ENCODE data around the gene RPS6KA2. TPM values are rescaled to one million over a fixed set of nuclear protein-coding genes. Genes with fewer than 3 reads are reported as not detected.

RPS6KA2 gene
- total and polyA plus RNA-seq, 4 donors: 23.8 to 34.6 (median 31.6) TPM

GRCh38 chr6:166504100-166504499, 123.0 kb downstream of the RPS6KA2 start:
- DNase-seq (ENCODE audit: low read depth in 4 of 6, low spot score in 6 of 6): no peak
- Histone ChIP-seq H3K27me3 (ENCODE audit: control insufficient read depth, insufficient read depth, low read length) (no peaks in the 10 kb centered on the region), H3K4me1 (ENCODE audit: control insufficient read depth, insufficient read depth, low read length) (peaks cover 4% of the 10 kb centered on the region), H3K27ac (ENCODE audit: low read depth, low read length) (no peak overlapping the region), H3K4me3 (ENCODE audit: low read depth, low read length) (no peak overlapping the region), H3K36me3 (ENCODE audit: control insufficient read depth, insufficient read depth, low read length) (peaks cover 67% of the 10 kb centered on the region), H3K9me3 (ENCODE audit: control insufficient read depth, insufficient read depth, low read length) (no peaks in the 10 kb centered on the region)
- 92% methylated on average over 7 of the region's 9 CpGs for WGBS (ENCODE audit: insufficient coverage)

GRCh38 chr6:166503167-166503744, 123.8 kb downstream of the RPS6KA2 start:
- Histone ChIP-seq H3K27me3 (ENCODE audit: control insufficient read depth, insufficient read depth, low read length) (no peaks in the 10 kb centered on the region), H3K4me3 (ENCODE audit: low read depth, low read length) (no peak overlapping the region), H3K27ac (ENCODE audit: low read depth, low read length) (no peak overlapping the region), H3K36me3 (ENCODE audit: control insufficient read depth, insufficient read depth, low read length) (peaks cover 67% of the 10 kb centered on the region), H3K4me1 (ENCODE audit: control insufficient read depth, insufficient read depth, low read length) (peaks cover 4% of the 10 kb centered on the region), H3K9me3 (ENCODE audit: control insufficient read depth, insufficient read depth, low read length) (no peaks in the 10 kb centered on the region)
- WGBS (ENCODE audit: insufficient coverage): 95% methylated on average over 10 of the region's 12 CpGs
- DNase-seq (ENCODE audit: low read depth in 4 of 6, low spot score in 6 of 6): no peak

- Histone ChIP-seq H3K9me3 (ENCODE audit: control insufficient read depth, insufficient read depth, low read length) (no peaks in the 10 kb centered on the region), H3K4me3 (ENCODE audit: low read depth, low read length) (no peak overlapping the region), H3K4me1 (ENCODE audit: control insufficient read depth, insufficient read depth, low read length) (peaks cover 5% of the 10 kb centered on the region), H3K27me3 (ENCODE audit: control insufficient read depth, insufficient read depth, low read length) (no peaks in the 10 kb centered on the region), H3K36me3 (ENCODE audit: control insufficient read depth, insufficient read depth, low read length) (peaks cover 65% of the 10 kb centered on the region), H3K27ac (ENCODE audit: low read depth, low read length) (no peak overlapping the region)
- 61% methylated on average over 12 of the region's 14 CpGs for WGBS (ENCODE audit: insufficient coverage)
- peak in 1 of 6 donors; percentile 11 for DNase-seq (ENCODE audit: low read depth in 4 of 6, low spot score in 6 of 6)
Observed at GRCh38 chr6:166502453-166502852, 124.6 kb downstream of the RPS6KA2 start.

- 98% methylated on average over 12 of the region's 14 CpGs for WGBS (ENCODE audit: insufficient coverage)
- no peak for DNase-seq (ENCODE audit: low read depth in 4 of 6, low spot score in 6 of 6)
- Histone ChIP-seq H3K4me3 (ENCODE audit: low read depth, low read length) (no peak overlapping the region), H3K27ac (ENCODE audit: low read depth, low read length) (no peak overlapping the region), H3K36me3 (ENCODE audit: control insufficient read depth, insufficient read depth, low read length) (peaks cover 57% of the 10 kb centered on the region), H3K4me1 (ENCODE audit: control insufficient read depth, insufficient read depth, low read length) (peaks cover 7% of the 10 kb centered on the region), H3K27me3 (ENCODE audit: control insufficient read depth, insufficient read depth, low read length) (no peaks in the 10 kb centered on the region), H3K9me3 (ENCODE audit: control insufficient read depth, insufficient read depth, low read length) (no peaks in the 10 kb centered on the region)
Observed at GRCh38 chr6:166501246-166501645, 125.8 kb downstream of the RPS6KA2 start.

GRCh38 chr6:166500246-166500645, 126.8 kb downstream of the RPS6KA2 start:
- H3K36me3 ChIP-seq (ENCODE audit: control insufficient read depth, insufficient read depth, low read length): peaks cover 53% of the 10 kb centered on the region

GRCh38 chr6:166499350-166500163, 127.5 kb downstream of the RPS6KA2 start:
- DNase-seq (ENCODE audit: low read depth in 4 of 6, low spot score in 6 of 6): no peak
- Histone ChIP-seq H3K4me1 (ENCODE audit: control insufficient read depth, insufficient read depth, low read length) (peaks cover 23% of the 10 kb centered on the region), H3K36me3 (ENCODE audit: control insufficient read depth, insufficient read depth, low read length) (peaks cover 56% of the 10 kb centered on the region), H3K9me3 (ENCODE audit: control insufficient read depth, insufficient read depth, low read length) (no peaks in the 10 kb centered on the region), H3K27ac (ENCODE audit: low read depth, low read length) (no peak overlapping the region), H3K4me3 (ENCODE audit: low read depth, low read length) (no peak overlapping the region), H3K27me3 (ENCODE audit: control insufficient read depth, insufficient read depth, low read length) (no peaks in the 10 kb centered on the region)
- WGBS (ENCODE audit: insufficient coverage): 76% methylated on average over 2 of the region's 7 CpGs

More at GRCh38 chr6:166500246-166500645, 126.8 kb downstream of the RPS6KA2 start:
- 78% methylated on average over 7 of the region's 7 CpGs for WGBS (ENCODE audit: insufficient coverage)
- H3K4me1 ChIP-seq (ENCODE audit: control insufficient read depth, insufficient read depth, low read length): peaks cover 16% of the 10 kb centered on the region
- DNase-seq (ENCODE audit: low read depth in 4 of 6, low spot score in 6 of 6): no peak
- no peaks in the 10 kb centered on the region for H3K9me3 ChIP-seq (ENCODE audit: control insufficient read depth, insufficient read depth, low read length)
- H3K27me3 ChIP-seq (ENCODE audit: control insufficient read depth, insufficient read depth, low read length): no peaks in the 10 kb centered on the region
- H3K4me3 ChIP-seq (ENCODE audit: low read depth, low read length): no peak overlapping the region
- H3K27ac ChIP-seq (ENCODE audit: low read depth, low read length): no peak overlapping the region

- Histone ChIP-seq H3K36me3 (ENCODE audit: control insufficient read depth, insufficient read depth, low read length) (peaks cover 51% of the 10 kb centered on the region), H3K4me1 (ENCODE audit: control insufficient read depth, insufficient read depth, low read length) (peaks cover 28% of the 10 kb centered on the region), H3K4me3 (ENCODE audit: low read depth, low read length) (no peak overlapping the region), H3K9me3 (ENCODE audit: control insufficient read depth, insufficient read depth, low read length) (no peaks in the 10 kb centered on the region), H3K27me3 (ENCODE audit: control insufficient read depth, insufficient read depth, low read length) (no peaks in the 10 kb centered on the region), H3K27ac (ENCODE audit: low read depth, low read length) (no peak overlapping the region)
- WGBS (ENCODE audit: insufficient coverage): 97% methylated on average over 21 of the region's 23 CpGs
- DNase-seq (ENCODE audit: low read depth in 4 of 6, low spot score in 6 of 6): no peak
Observed at GRCh38 chr6:166498661-166499349, 128.2 kb downstream of the RPS6KA2 start.

GRCh38 chr6:166498228-166498627, 128.8 kb downstream of the RPS6KA2 start:
- peaks cover 33% of the 10 kb centered on the region for H3K4me1 ChIP-seq (ENCODE audit: control insufficient read depth, insufficient read depth, low read length)
- 95% methylated on average over 25 of the region's 25 CpGs for WGBS (ENCODE audit: insufficient coverage)
- no peak overlapping the region for H3K4me3 ChIP-seq (ENCODE audit: low read depth, low read length)
- H3K27ac ChIP-seq (ENCODE audit: low read depth, low read length): no peak overlapping the region
- H3K36me3 ChIP-seq (ENCODE audit: control insufficient read depth, insufficient read depth, low read length): peaks cover 52% of the 10 kb centered on the region
- no peaks in the 10 kb centered on the region for H3K27me3 ChIP-seq (ENCODE audit: control insufficient read depth, insufficient read depth, low read length)
- H3K9me3 ChIP-seq (ENCODE audit: control insufficient read depth, insufficient read depth, low read length): no peaks in the 10 kb centered on the region
- DNase-seq (ENCODE audit: low read depth in 4 of 6, low spot score in 6 of 6): no peak

GRCh38 chr6:166497087-166497899, 129.8 kb downstream of the RPS6KA2 start:
- Histone ChIP-seq H3K36me3 (ENCODE audit: control insufficient read depth, insufficient read depth, low read length) (peaks cover 47% of the 10 kb centered on the region), H3K27ac (ENCODE audit: low read depth, low read length) (no peak overlapping the region), H3K9me3 (ENCODE audit: control insufficient read depth, insufficient read depth, low read length) (no peaks in the 10 kb centered on the region), H3K4me1 (ENCODE audit: control insufficient read depth, insufficient read depth, low read length) (peaks cover 30% of the 10 kb centered on the region), H3K4me3 (ENCODE audit: low read depth, low read length) (no peak overlapping the region), H3K27me3 (ENCODE audit: control insufficient read depth, insufficient read depth, low read length) (no peaks in the 10 kb centered on the region)
- no peak for DNase-seq (ENCODE audit: low read depth in 4 of 6, low spot score in 6 of 6)
- WGBS (ENCODE audit: insufficient coverage): 90% methylated on average over 25 of the region's 32 CpGs

Measured in spinal cord (tissue), 10 donors.